ENCODE results near the gene TAT.
"Not testable (repeated sequence)": the region's sequence is repeated elsewhere in the genome, so short reads cannot be mapped to it uniquely, and the experiment has no call there.

Gene TAT

GRCh38 chr16:71576971-71577370 lies at the start of gene TAT:
TAT (minus strand) TSS chr16:71577092; CDS start chr16:71576415, 677 bp downstream.
- Histone ChIP-seq H3K27ac (no peak within 1 kb of the TSS), H3K4me3 (no peak within 1 kb of the TSS)
- DNase-seq (ENCODE audit: low spot score), result no peak
- TF ChIP-seq, protein P1, sequence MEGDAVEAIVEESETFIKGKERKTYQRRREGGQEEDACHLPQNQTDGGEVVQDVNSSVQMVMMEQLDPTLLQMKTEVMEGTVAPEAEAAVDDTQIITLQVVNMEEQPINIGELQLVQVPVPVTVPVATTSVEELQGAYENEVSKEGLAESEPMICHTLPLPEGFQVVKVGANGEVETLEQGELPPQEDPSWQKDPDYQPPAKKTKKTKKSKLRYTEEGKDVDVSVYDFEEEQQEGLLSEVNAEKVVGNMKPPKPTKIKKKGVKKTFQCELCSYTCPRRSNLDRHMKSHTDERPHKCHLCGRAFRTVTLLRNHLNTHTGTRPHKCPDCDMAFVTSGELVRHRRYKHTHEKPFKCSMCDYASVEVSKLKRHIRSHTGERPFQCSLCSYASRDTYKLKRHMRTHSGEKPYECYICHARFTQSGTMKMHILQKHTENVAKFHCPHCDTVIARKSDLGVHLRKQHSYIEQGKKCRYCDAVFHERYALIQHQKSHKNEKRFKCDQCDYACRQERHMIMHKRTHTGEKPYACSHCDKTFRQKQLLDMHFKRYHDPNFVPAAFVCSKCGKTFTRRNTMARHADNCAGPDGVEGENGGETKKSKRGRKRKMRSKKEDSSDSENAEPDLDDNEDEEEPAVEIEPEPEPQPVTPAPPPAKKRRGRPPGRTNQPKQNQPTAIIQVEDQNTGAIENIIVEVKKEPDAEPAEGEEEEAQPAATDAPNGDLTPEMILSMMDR (IDR thresholded peaks at IDR 0.05), result no peak

DNA sequence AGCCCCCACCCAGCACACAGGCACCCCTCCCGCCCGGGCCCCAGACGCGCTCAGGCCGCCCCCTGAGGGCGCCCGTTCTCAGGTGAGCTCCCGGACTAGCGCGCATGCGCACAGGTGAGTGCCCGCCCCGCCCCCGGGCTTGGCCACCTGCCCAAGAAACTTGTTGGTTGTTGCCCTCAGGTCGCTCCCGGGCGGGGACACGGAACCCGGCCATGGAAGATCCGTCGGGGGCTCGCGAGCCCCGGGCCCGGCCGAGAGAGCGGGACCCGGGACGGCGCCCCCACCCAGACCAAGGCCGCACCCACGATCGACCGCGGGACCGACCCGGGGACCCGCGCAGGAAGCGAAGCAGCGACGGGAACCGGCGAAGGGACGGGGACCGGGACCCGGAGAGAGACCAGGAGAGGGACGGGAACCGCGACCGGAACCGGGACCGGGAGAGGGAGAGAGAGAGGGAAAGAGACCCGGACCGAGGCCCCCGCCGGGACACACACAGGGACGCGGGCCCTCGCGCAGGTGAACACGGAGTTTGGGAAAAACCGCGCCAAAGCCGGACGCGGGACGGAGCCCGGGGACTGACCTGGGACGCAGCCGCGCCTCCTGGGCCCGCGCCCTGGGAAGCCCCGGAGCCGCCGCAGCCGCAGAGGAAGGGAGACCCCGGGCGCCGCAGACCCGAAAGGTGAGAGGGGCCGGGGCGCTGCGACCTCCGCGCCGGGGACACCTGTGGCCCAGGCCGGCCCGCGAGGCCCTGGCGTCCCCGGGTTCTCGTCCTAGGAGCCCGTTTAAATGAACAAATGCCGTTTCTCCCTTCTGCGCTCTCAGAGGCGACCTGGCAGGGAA lies 49.3 kb upstream of the TAT start, which contains the start of gene MARVELD3:
Gene MARVELD3, plus strand, starts transcription at position 167 of the 840 bp plus-strand sequence. Its CDS starts 46 bp downstream, at position 213.
- H3K27ac ChIP-seq, result no peak within 1 kb of the TSS
- TF ChIP-seq, protein P1 (IDR thresholded peaks at IDR 0.05), result no peak
- no peak for DNase-seq (ENCODE audit: low spot score)
- H3K4me3 ChIP-seq, result peak within 1 kb of the TSS; percentile 62

DNA sequence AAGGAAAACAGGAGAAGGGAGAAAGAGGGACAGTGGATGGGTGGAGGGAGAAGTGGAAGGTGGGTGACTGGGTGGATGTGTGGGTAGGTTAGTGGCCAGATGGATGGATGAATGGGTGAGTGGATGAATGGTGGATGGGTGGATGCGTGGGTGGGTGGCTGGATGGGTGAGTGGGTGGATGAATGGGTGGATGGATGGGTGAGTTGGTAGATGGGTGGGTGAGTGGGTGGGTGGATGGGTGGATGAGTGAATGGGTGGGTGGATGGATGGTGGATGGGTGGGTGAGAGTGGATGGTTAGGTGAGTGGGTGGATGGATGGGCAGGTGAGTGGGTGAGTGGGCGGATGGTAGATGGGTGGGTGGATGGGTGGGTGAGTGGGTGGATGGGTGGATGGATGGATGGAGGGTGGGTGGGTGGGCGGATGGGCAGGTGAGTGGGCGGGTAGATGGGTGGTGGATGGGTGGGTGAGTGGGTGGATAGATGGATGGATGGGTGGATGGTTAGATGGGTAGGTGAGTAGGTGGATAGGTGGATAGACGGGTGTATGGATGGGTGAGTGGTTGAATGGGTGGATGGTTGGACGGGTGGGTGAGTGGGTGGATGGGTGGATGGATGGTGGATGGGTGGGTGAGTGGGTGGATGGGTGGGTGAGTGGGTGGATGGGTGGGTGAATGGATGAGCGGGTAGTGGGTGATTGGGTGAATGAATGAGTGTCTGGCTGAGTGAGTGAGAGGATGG lies 48.4 kb upstream of the TAT start:
- Histone ChIP-seq H3K4me3 (peak overlapping the region; percentile 62), H3K27ac (no peak overlapping the region)
- TF ChIP-seq, protein P1 (IDR thresholded peaks at IDR 0.05), result no peak
- DNase-seq (ENCODE audit: low spot score), result no peak

- no peak overlapping the region for H3K4me3 ChIP-seq
- H3K27ac ChIP-seq, result no peak overlapping the region
- TF ChIP-seq, protein P1 (IDR thresholded peaks at IDR 0.05), result no peak
- DNase-seq (ENCODE audit: low spot score), result no peak
Observed at GRCh38 chr16:71623597-71623996, 46.7 kb upstream of the TAT start.

- no peak overlapping the region for H3K27ac ChIP-seq
- TF ChIP-seq, protein P1 (IDR thresholded peaks at IDR 0.05), result no peak
- DNase-seq (ENCODE audit: low spot score), result no peak
- H3K4me3 ChIP-seq, result no peak overlapping the region
Observed at GRCh38 chr16:71622088-71622487, 45.2 kb upstream of the TAT start.

GRCh38 chr16:71618429-71618828 lies 41.5 kb upstream of the TAT start:
- no peak for DNase-seq (ENCODE audit: low spot score)
- Histone ChIP-seq H3K4me3 (no peak overlapping the region), H3K27ac (no peak overlapping the region)
- TF ChIP-seq, protein P1 (IDR thresholded peaks at IDR 0.05), result no peak

- not testable (repeated sequence) for DNase-seq (ENCODE audit: low spot score); H3K4me3 ChIP-seq; H3K27ac ChIP-seq
Observed at GRCh38 chr16:71614956-71615355, 38.1 kb upstream of the TAT start.

All from coronary artery (tissue), 2 donors.